ENCODE data around the gene ELK4. TPM values are rescaled to one million over a fixed set of nuclear protein-coding genes. Genes with fewer than 3 reads are reported as not detected.

ELK4 gene
- total and polyA plus RNA-seq, 11 donors: 5.0 to 54.9 (median 35.7) TPM

DNA sequence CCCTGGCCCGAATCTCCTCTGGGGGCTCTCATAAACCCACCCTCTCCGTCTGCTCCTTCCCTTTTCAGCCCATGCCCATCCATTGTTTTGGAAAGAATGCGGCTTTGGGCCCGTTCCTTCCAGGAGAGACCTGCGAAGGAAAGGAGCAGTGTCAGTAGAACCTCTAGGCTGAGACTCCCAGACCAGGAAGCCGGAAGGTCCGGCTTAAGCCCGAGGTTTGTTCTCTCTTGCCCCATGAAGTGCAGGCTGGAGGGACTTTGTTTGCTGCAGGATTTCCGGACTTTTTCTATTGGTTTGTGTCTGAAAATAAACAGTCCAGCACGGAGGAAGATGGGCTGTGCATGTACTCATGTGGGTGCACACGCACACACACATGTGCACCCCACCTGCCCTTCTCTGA is 49.8 kb downstream of the ELK4 start:
- no peak for TF ChIP-seq POLR2A (IDR thresholded peaks at IDR 0.05)
- TF ChIP-seq, protein P1, sequence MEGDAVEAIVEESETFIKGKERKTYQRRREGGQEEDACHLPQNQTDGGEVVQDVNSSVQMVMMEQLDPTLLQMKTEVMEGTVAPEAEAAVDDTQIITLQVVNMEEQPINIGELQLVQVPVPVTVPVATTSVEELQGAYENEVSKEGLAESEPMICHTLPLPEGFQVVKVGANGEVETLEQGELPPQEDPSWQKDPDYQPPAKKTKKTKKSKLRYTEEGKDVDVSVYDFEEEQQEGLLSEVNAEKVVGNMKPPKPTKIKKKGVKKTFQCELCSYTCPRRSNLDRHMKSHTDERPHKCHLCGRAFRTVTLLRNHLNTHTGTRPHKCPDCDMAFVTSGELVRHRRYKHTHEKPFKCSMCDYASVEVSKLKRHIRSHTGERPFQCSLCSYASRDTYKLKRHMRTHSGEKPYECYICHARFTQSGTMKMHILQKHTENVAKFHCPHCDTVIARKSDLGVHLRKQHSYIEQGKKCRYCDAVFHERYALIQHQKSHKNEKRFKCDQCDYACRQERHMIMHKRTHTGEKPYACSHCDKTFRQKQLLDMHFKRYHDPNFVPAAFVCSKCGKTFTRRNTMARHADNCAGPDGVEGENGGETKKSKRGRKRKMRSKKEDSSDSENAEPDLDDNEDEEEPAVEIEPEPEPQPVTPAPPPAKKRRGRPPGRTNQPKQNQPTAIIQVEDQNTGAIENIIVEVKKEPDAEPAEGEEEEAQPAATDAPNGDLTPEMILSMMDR (IDR thresholded peaks at IDR 0.05): no peak
- Histone ChIP-seq H3K9me3 (no peaks in the 10 kb centered on the region), H3K4me3 (no peak overlapping the region), H3K27ac (peak overlapping the region in 8 of 12 donors; percentile 8 to 71 (median 55)), H3K36me3 (no peaks in the 10 kb centered on the region), H3K27me3 (peaks cover 0 to 23% (median 0%) of the 10 kb centered on the region in 9 donors), H3K4me1 (peaks cover 0 to 17% (median 12%) of the 10 kb centered on the region in 12 donors)
- ATAC-seq: peak in 2 of 4 donors; percentile 22 to 56
- 59 to 75% (median 62%) methylated on average over 10 to 11 of the region's 11 CpGs for WGBS, 4 donors
- intact Hi-C loops (cut with DNase I): loop anchor here in 5 of 10 donors (5.0 kb wide), 4 partner anchors 40 to 55 kb away; no protein-coding TSS in a partner anchor
- no peak for DNase-seq

DNA sequence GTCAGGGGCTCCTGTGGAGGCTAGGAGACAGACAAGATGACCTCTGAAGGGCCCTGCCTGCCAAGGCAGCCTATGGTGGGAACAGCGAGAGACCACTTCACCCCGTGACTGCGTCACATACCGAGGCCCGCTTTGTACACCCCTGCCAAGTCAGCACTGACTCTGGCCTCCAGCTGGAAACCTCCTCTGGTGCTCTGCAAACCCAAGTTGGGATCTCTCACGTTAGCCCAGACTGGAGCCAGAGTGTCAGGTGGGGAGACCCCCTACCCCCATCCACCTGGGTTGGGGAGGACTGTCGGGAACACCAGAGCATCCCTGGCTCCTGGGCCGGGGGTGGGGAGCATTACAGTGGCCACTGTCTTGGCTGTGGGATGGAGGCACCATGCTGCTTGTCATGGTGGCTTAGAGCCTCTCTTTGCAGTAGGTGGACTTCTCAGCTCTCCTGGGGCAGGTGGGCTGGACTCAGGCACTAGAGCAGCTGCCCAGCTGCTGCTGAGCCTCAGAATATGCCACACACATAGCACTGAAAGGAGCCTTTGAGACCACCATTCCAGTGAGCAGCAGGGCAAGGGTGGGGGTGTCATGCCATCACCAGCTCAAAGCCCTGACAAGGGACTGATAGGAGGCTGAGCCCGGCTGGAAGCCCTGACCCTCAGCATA is 50.4 kb downstream of the ELK4 start:
- Histone ChIP-seq H3K27me3 (peaks cover 0 to 23% (median 0%) of the 10 kb centered on the region in 9 donors), H3K27ac (peak overlapping the region in 7 of 12 donors; percentile 17 to 71 (median 55)), H3K4me3 (no peak overlapping the region), H3K4me1 (peaks cover 0 to 17% (median 12%) of the 10 kb centered on the region in 12 donors), H3K9me3 (no peaks in the 10 kb centered on the region), H3K36me3 (no peaks in the 10 kb centered on the region)
- no peak for ATAC-seq
- 89 to 93% (median 91%) methylated on average over 7 to 9 of the region's 9 CpGs for WGBS, 4 donors
- intact Hi-C loops (cut with DNase I): loop anchor here in 5 of 10 donors (5.0 kb wide), 4 partner anchors 39 to 54 kb away; no protein-coding TSS in a partner anchor
- DNase-seq: no peak
- TF ChIP-seq, protein P1 (IDR thresholded peaks at IDR 0.05): no peak
- TF ChIP-seq POLR2A (IDR thresholded peaks at IDR 0.05): no peak

DNA sequence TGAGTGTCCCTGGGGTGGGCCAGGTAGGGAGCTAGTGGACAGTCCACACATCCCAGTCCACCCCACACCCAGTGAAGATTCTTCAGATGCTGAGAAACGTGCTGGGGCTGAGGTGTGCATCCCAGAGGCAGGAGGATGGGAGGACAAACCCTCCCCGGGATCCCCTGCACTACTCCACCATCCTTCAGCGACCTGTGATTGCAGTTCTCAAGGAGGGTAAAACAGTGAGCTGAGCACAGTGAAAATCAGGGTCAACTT is 51.0 kb downstream of the ELK4 start:
- peaks cover 0 to 17% (median 12%) of the 10 kb centered on the region in 12 donors for H3K4me1 ChIP-seq
- no peak overlapping the region for H3K4me3 ChIP-seq
- no peak overlapping the region for H3K27ac ChIP-seq
- no peak for ATAC-seq
- DNase-seq: no peak
- WGBS, 4 donors: 86 to 92% (median 91%) methylated on average over 3 of the region's 3 CpGs
- intact Hi-C loops (cut with DNase I): loop anchor here in 5 of 10 donors (5.0 kb wide), 4 partner anchors 39 to 54 kb away; no protein-coding TSS in a partner anchor
- no peaks in the 10 kb centered on the region for H3K36me3 ChIP-seq
- peaks cover 0 to 23% (median 0%) of the 10 kb centered on the region in 9 donors for H3K27me3 ChIP-seq
- H3K9me3 ChIP-seq: no peaks in the 10 kb centered on the region
- TF ChIP-seq, protein P1 (IDR thresholded peaks at IDR 0.05): no peak
- no peak for TF ChIP-seq POLR2A (IDR thresholded peaks at IDR 0.05)

DNA sequence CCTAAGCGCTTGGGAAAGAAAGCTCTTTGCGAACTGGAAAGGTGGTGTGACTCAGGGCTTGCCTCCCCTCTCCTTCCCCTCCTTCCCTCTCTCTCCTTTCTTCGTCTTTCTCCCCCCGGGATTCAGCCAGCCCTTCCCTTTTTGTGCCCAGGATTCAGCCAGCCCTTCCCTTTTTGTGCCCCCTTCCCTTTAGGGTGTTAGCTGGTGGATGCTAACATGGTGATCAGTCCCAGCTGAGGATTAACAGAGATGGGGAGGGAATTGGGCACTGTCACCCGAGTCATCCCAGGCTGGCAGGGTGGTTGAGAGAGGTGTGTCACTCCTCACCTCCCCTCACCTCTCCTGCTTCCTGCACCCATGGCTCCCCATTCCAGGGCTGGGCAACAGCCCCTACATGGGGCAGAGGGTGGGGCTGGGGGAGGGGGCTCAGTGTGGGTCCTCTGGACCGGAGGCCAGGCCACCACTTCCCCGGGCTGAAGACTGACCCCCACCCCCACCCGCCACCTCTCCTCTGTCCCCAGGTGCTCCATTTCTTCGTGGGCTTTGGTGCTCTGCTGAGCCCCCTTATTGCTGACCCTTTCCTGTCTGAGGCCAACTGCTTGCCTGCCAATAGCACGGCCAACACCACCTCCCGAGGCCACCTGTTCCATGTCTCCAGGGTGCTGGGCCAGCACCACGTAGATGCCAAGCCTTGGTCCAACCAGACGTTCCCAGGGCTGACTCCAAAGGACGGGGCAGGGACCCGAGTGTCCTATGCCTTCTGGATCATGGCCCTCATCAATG is 51.5 kb downstream of the ELK4 start:
- peaks cover 0 to 23% (median 0%) of the 10 kb centered on the region in 9 donors for H3K27me3 ChIP-seq
- H3K4me3 ChIP-seq: no peak overlapping the region
- WGBS, 4 donors: 85 to 92% (median 86%) methylated on average over 12 to 15 of the region's 15 CpGs
- no peaks in the 10 kb centered on the region for H3K9me3 ChIP-seq
- ATAC-seq (no peak), DNase-seq (no peak)
- no peaks in the 10 kb centered on the region for H3K36me3 ChIP-seq
- H3K27ac ChIP-seq: no peak overlapping the region
- intact Hi-C loops (cut with DNase I): loop anchor here in 5 of 10 donors (5.0 kb wide), 4 partner anchors 38 to 53 kb away; no protein-coding TSS in a partner anchor
- TF ChIP-seq POLR2A (IDR thresholded peaks at IDR 0.05): no peak
- TF ChIP-seq, protein P1 (IDR thresholded peaks at IDR 0.05): no peak
- peaks cover 0 to 17% (median 12%) of the 10 kb centered on the region in 12 donors for H3K4me1 ChIP-seq

Measured in heart left ventricle (tissue), 16 donors.